H9 (cell line): Measurements from ENCODE around the gene VOPP1. TPM values are rescaled to one million over a fixed set of nuclear protein-coding genes. Genes with fewer than 3 reads are reported as not detected.
A peak's percentile ranks its signal among the peaks of the same experiment; 100 is the strongest.

Experiments
- DNase-seq: peaks from one replicate; pipeline ENCODE4 v3.0.0-alpha.2; 2017
- H2AFZ ChIP-seq: one replicate; pipeline ENCODE4 v1.6.1; 2013; ENCODE audit warnings: mild to moderate bottlenecking, low read length, control low read depth, moderate library complexity
- H2AK5ac ChIP-seq: 2 replicates; pipeline ENCODE4 v1.6.1; 2013; ENCODE audit warnings: low read length, control low read depth, mixed read lengths; ENCODE audit not compliant: insufficient read length
- H2BK120ac ChIP-seq: one replicate; pipeline ENCODE4 v1.6.1; 2013; ENCODE audit warnings: low read depth, mild to moderate bottlenecking, low read length, control low read depth, inconsistent platforms; ENCODE audit not compliant: poor library complexity, severe bottlenecking
- H2BK12ac ChIP-seq: 2 replicates; pipeline ENCODE4 v1.6.1; 2013; ENCODE audit warnings: low read length, control low read depth, mixed read lengths, low read depth; ENCODE audit not compliant: insufficient read length
- H2BK15ac ChIP-seq: 2 replicates; pipeline ENCODE4 v1.6.1; 2013; ENCODE audit warnings: low read depth, low read length, control low read depth
- H2BK20ac ChIP-seq: one replicate; pipeline ENCODE4 v1.6.1; 2013; ENCODE audit warnings: low read depth, mild to moderate bottlenecking, low read length, control low read depth, inconsistent platforms; ENCODE audit not compliant: poor library complexity, severe bottlenecking
- H2BK5ac ChIP-seq: 2 replicates; pipeline ENCODE4 v1.6.1; 2013; ENCODE audit warnings: low read length, control low read depth, mixed read lengths; ENCODE audit not compliant: insufficient read length
- H3K14ac ChIP-seq: 2 replicates; pipeline ENCODE4 v1.6.1; 2013; ENCODE audit warnings: low read length, control low read depth; ENCODE audit not compliant: insufficient read depth
- H3K18ac ChIP-seq: 2 replicates; pipeline ENCODE4 v1.6.1; 2013; ENCODE audit warnings: low read depth, mild to moderate bottlenecking, mixed read lengths, low read length, control low read depth; ENCODE audit not compliant: insufficient read length
- H3K23ac ChIP-seq: 2 replicates; pipeline ENCODE4 v1.6.1; 2013; ENCODE audit warnings: low read length, control low read depth, mixed read lengths, low read depth; ENCODE audit not compliant: insufficient read length
- H3K23me2 ChIP-seq: 2 replicates; pipeline ENCODE4 v1.6.1; 2013; ENCODE audit warnings: low read depth, mild to moderate bottlenecking, mixed read lengths, low read length, control low read depth; ENCODE audit not compliant: insufficient read length, poor library complexity, severe bottlenecking
- H3K27ac ChIP-seq: 2 replicates; pipeline ENCODE4 v1.5.1; 2013; ENCODE audit warnings: low read length, control low read depth, mixed read lengths, low read depth; ENCODE audit not compliant: insufficient read length
- H3K27me3 ChIP-seq: 2 replicates; pipeline ENCODE4 v1.6.1; 2013; ENCODE audit warnings: low read length, control low read depth, inconsistent platforms; ENCODE audit not compliant: insufficient read depth
- H3K4ac ChIP-seq: 2 replicates; pipeline ENCODE4 v1.6.1; 2013; ENCODE audit warnings: low read depth, mild to moderate bottlenecking, control low read depth, inconsistent platforms, low read length, moderate library complexity
- H3K4me1 ChIP-seq: 2 replicates; pipeline ENCODE4 v1.6.1; 2013; ENCODE audit warnings: low read length, control low read depth, inconsistent platforms; ENCODE audit not compliant: insufficient read depth
- H3K4me2 ChIP-seq: 2 replicates; pipeline ENCODE4 v1.6.1; 2013; ENCODE audit warnings: low read length, control low read depth, mixed read lengths; ENCODE audit not compliant: insufficient read length, insufficient read depth
- H3K56ac ChIP-seq: 2 replicates; pipeline ENCODE4 v1.6.1; 2013; ENCODE audit warnings: low read depth, mild to moderate bottlenecking, mixed read lengths, low read length, control low read depth; ENCODE audit not compliant: insufficient read length
- H3K79me1 ChIP-seq: 2 replicates; pipeline ENCODE4 v1.6.1; 2013; ENCODE audit warnings: low read depth, mild to moderate bottlenecking, moderate library complexity, low read length, control low read depth, inconsistent platforms; ENCODE audit not compliant: insufficient read depth, poor library complexity, severe bottlenecking
- H3K79me2 ChIP-seq: 2 replicates; pipeline ENCODE4 v1.6.1; 2013; ENCODE audit warnings: low read length, control low read depth, inconsistent platforms; ENCODE audit not compliant: insufficient read depth
- H3K9ac ChIP-seq: 2 replicates; pipeline ENCODE4 v1.6.1; 2013; ENCODE audit warnings: low read length, control low read depth, mixed read lengths; ENCODE audit not compliant: insufficient read length; ENCODE audit errors: extremely low read depth
- H3K9me3 ChIP-seq: one replicate; pipeline ENCODE4 v1.6.1; 2013; ENCODE audit warnings: low read depth, low read length, inconsistent platforms; ENCODE audit not compliant: control insufficient read depth
- H3T11ph ChIP-seq: one replicate; pipeline ENCODE4 v1.6.1; 2013; ENCODE audit warnings: mild to moderate bottlenecking, low read length, control low read depth, inconsistent platforms
- H4K20me1 ChIP-seq: one replicate; pipeline ENCODE4 v1.6.1; 2013; ENCODE audit not compliant: control insufficient read depth, insufficient read length, insufficient read depth
- H4K5ac ChIP-seq: 2 replicates; pipeline ENCODE4 v1.6.1; 2013; ENCODE audit warnings: low read depth, mild to moderate bottlenecking, mixed read lengths, low read length, control low read depth; ENCODE audit not compliant: insufficient read length
- H4K8ac ChIP-seq: replicated peaks from 2 replicates; pipeline ENCODE4 v1.6.1; 2013; ENCODE audit warnings: low read length, control low read depth, mixed read lengths, low read depth; ENCODE audit not compliant: insufficient read length
- H4K91ac ChIP-seq: 2 replicates; pipeline ENCODE4 v1.6.1; 2013; ENCODE audit warnings: low read depth, mild to moderate bottlenecking, moderate library complexity, mixed read lengths, low read length, control low read depth; ENCODE audit not compliant: insufficient read length
- H3K27ac Mint-ChIP-seq, 3 experiments: 2 replicates in 2 of 3; 3 replicates in 1 of 3; pipeline ENCODE4 v1.8.0; 2020 to 2021; ENCODE audit warnings: mixed read lengths in 3 of 3, mild to moderate bottlenecking in 1 of 3, moderate library complexity in 1 of 3
- H3K27me3 Mint-ChIP-seq: 2 replicates; pipeline ENCODE4 v1.8.0; 2021; ENCODE audit warnings: low read depth, mild to moderate bottlenecking, moderate library complexity, mixed read lengths
- H3K36me3 Mint-ChIP-seq, 3 experiments: 2 replicates in 2 of 3; 3 replicates in 1 of 3; pipeline ENCODE4 v1.8.0; 2020 to 2021; ENCODE audit warnings: low read depth in 3 of 3, mixed read lengths in 3 of 3; ENCODE audit not compliant: insufficient read depth in 1 of 3
- H3K4me1 Mint-ChIP-seq, 2 experiments: 2 replicates each; pipeline ENCODE4 v1.8.0; 2020; ENCODE audit warnings: mixed read lengths in 2 of 2
- H3K4me3 Mint-ChIP-seq, 2 experiments: 2 replicates in 1 of 2; 3 replicates in 1 of 2; pipeline ENCODE4 v1.8.0; 2020 to 2021; ENCODE audit warnings: mild to moderate bottlenecking in 2 of 2, mixed read lengths in 2 of 2, moderate library complexity in 1 of 2
- H3K9me3 Mint-ChIP-seq, 2 experiments: 2 replicates in 1 of 2; 3 replicates in 1 of 2; pipeline ENCODE4 v1.8.0; 2020; ENCODE audit warnings: mild to moderate bottlenecking in 2 of 2, mixed read lengths in 2 of 2, moderate library complexity in 1 of 2
- WGBS: extraction: QIAGEN DNeasy Blood & Tissue Kit; methylation state at CpG from one replicate; pipeline ENCODE4 v1.1.7; 2013; ENCODE audit warnings: missing lambda C conversion rate, low lambda C conversion rate, mixed read lengths; ENCODE audit not compliant: insufficient read length; ENCODE audit errors: extremely low coverage; 5-methylcytosine and 5-hydroxymethylcytosine counted together
- total RNA-seq: library from RNA; stranded (reverse); gene quantifications from 2 replicates; pipeline ENCODE4 v1.2.1, GENCODE V29; 2021
- TF ChIP-seq, protein P1 (sequence below): fragments of 200-600 bp; sonication (generic); conservative IDR thresholded peaks from 3 replicates; pipeline ENCODE4 v1.8.0; 2021; ENCODE audit warnings: antibody characterized with exemption, mild to moderate bottlenecking

VOPP1 gene
- total RNA-seq, 1 experiment from 2014 or later = 55.7 TPM

DNA sequence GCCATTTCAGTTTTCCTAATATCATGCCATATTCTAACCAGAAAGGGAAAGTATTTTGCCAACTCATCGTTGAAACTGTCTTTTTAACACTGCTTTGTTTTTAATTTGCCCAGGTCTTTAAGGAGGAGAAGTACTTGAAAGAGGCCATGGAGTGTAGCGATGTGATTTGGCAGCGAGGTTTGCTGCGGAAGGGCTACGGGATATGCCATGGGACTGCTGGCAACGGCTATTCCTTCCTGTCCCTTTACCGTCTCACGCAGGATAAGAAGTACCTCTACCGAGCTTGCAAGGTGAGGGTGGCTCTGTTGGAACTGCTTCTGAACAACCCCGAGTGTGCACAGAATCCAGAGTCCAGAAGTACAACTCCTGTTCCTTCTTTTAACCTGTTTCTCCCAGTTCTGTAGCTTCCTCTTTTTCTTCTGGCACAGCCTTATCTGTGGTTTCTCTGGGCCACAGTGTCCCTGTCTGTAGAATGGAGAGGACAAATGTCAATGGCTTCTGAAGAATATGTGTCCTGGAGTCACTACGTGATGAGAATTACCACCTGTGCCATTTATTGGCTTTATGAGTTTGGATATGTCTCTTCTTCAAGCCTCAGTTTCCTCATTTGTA, 147.1 kb downstream of the VOPP1 start:
- peak overlapping the region in 1 of 3 experiments; percentile 75; a peak in 2 of 7 replicates for H3K27ac Mint-ChIP-seq
- Histone ChIP-seq H3K56ac (no peak overlapping the region), H2AFZ (no peak overlapping the region), H2BK15ac (no peak overlapping the region), H3T11ph (no peak overlapping the region), H4K20me1 (no peaks in the 10 kb centered on the region), H4K8ac (no peak overlapping the region), H4K91ac (no peak overlapping the region), H3K18ac (no peak overlapping the region), H3K9ac (no peak overlapping the region), H3K79me2 (no peaks in the 10 kb centered on the region), H3K9me3 (no peaks in the 10 kb centered on the region), H2BK12ac (no peak overlapping the region), H2BK120ac (no peak overlapping the region), H3K27me3 (no peaks in the 10 kb centered on the region), H2AK5ac (no peak overlapping the region), H3K4me2 (no peak overlapping the region), H3K79me1 (no peaks in the 10 kb centered on the region), H4K5ac (no peak overlapping the region), H2BK20ac (no peak overlapping the region), H3K4me1 (peaks cover 4% of the 10 kb centered on the region), H3K23ac (no peak overlapping the region), H2BK5ac (no peak overlapping the region), H3K23me2 (no peaks in the 10 kb centered on the region), H3K14ac (no peak overlapping the region), H3K27ac (no peak overlapping the region), H3K4ac (no peak overlapping the region)
- no CpG with 5 or more reads among the region's 11 CpGs for WGBS
- peaks cover 28 to 31% of the 10 kb centered on the region in 2 experiments for H3K4me1 Mint-ChIP-seq
- H3K27me3 Mint-ChIP-seq = no peaks in the 10 kb centered on the region
- no peak for DNase-seq
- no peaks in the 10 kb centered on the region for H3K9me3 Mint-ChIP-seq
- TF ChIP-seq, protein P1, sequence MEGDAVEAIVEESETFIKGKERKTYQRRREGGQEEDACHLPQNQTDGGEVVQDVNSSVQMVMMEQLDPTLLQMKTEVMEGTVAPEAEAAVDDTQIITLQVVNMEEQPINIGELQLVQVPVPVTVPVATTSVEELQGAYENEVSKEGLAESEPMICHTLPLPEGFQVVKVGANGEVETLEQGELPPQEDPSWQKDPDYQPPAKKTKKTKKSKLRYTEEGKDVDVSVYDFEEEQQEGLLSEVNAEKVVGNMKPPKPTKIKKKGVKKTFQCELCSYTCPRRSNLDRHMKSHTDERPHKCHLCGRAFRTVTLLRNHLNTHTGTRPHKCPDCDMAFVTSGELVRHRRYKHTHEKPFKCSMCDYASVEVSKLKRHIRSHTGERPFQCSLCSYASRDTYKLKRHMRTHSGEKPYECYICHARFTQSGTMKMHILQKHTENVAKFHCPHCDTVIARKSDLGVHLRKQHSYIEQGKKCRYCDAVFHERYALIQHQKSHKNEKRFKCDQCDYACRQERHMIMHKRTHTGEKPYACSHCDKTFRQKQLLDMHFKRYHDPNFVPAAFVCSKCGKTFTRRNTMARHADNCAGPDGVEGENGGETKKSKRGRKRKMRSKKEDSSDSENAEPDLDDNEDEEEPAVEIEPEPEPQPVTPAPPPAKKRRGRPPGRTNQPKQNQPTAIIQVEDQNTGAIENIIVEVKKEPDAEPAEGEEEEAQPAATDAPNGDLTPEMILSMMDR = no peak
- no peak overlapping the region; a peak in 1 of 5 replicates for H3K4me3 Mint-ChIP-seq
- H3K36me3 Mint-ChIP-seq = peaks cover 6 to 16% (median 9%) of the 10 kb centered on the region in 3 experiments; a peak in 6 of 7 replicates
